GM21528 (cell line): ENCODE measurements around the gene ST6GALNAC3.

Experiments used
- ATAC-seq: cut with Tn5 transposase; IDR thresholded peaks from one replicate; pipeline ENCODE4 v1.9.1; 2021; ENCODE audit warnings: mild to moderate bottlenecking, moderate library complexity; ENCODE audit not compliant: unreplicated experiment, low FRiP score

The ST6GALNAC3 gene

DNA sequence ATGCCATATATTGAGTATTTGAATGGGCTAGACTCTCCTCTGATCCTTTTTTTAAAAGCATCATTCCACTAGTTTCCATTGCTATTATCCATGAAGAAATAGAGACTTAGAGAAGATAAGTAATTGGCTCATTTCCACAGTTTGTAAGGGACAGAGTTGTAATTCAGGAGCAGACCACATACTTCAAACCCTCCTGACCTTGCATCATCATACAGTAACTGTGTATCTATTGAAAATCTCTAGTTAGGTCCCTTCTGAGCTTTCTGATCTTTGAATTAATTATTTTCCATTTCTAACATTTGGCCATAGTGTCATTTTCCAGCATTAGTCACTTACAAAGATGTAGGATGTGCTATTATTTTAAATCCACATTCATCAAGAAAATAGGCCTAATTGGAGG lies 406.3 kb downstream of the ST6GALNAC3 start:
- no peak for ATAC-seq

DNA sequence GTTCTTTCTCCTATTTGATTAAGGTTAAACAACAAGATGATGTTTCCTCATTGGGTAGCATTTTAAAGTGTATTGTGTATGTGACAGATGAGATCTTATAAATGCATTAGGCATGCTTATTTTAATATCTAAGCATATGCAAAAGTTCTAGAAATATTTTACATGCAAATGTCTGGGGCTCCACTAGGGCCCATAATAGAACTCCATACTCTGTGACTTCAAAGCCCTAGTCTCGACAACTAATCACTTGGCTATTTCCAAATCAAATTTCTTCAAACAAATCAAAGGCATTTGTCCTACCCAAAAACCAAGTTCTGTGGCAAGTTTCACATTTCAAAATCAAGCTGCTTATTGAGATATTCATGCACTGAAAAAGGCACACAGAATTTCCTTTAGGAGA lies 407.1 kb downstream of the ST6GALNAC3 start:
- ATAC-seq, result no peak

DNA sequence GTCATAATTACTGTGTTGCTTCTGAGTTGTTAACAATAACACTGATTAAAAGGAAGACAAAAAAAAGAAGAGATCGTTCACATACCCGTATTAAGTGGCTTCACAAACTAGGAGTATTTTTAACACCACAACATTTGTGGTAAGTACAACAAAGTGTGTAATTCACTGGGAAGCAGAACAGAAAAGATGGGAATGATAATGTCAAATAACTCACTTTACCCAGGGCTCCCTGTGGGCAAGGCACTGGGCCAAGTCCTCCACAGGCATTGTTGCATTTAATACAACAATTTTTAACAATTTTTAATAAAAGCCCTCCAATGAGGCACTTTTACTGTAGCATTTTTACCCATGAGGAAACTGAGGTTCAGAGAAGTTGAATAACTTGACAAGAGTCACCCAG lies 407.7 kb downstream of the ST6GALNAC3 start:
- ATAC-seq, result no peak

DNA sequence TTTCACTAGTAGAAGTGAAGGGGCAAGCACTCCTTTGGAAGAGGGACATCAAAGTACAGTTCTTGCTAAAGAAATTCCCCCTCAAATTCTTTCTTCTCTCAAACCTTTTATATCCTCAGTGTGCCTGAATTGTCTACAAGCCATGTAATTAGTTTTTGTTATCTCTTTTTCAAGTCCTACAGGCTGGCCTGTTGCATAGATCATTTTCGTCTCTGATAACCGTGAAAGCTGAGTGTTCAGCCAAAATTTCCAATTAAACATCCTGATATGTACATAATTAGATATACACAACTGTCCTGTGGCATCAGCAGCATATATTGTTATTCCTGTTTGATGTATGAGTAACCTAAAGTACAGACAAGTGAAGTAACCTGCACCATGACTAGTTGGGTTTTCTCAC lies 417.2 kb downstream of the ST6GALNAC3 start:
- no peak for ATAC-seq

DNA sequence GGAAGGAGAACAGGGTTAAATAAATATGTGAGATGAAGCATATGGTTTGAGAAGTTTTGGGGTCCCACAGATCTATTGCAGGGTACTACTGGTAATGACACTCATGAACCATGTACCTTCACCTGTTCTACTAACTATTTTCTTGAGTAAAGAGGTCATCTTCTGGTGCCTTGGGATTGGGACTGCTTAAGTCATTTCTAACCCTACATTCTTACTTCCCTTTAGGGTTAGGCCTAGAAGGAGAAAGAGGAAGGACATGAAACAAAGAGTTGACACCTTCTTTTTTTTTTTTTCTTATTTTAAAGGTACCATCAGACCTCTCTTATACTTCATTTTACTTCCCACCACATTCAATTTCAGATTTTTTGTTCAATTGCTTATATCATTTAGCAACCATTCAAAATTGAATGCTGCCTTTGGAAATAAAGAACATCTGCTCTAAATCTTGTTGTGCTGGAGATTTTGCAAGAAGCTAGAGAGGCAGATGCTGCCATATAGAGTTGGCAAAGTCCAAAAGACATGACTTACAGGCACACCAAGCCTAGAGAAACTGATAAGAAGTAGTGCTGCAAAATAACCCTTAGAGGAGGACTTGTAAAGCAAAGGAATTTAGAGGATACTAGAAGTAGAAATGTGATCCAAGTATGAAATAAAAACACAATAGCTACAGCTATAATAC lies 418.3 kb downstream of the ST6GALNAC3 start:
- ATAC-seq, result no peak

DNA sequence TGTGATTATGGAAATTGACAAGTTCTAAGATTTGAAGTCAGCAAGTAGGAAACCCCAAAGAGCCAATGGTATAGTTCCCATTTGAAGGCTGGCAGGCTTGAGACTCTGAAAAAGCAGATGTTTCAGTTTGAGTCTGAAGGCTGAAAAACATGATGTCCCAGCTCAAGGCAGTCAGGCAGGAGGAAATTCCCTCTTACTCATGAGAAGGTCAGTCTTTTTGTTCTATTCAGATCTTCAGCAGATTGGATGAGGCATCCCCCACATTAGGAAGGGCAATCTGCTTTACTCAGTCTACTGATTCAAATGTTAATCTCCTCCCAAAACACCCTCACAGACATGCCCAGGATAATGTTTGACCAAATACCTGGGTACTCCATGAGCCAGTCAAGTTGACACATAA lies 420.3 kb downstream of the ST6GALNAC3 start:
- ATAC-seq, result no peak

DNA sequence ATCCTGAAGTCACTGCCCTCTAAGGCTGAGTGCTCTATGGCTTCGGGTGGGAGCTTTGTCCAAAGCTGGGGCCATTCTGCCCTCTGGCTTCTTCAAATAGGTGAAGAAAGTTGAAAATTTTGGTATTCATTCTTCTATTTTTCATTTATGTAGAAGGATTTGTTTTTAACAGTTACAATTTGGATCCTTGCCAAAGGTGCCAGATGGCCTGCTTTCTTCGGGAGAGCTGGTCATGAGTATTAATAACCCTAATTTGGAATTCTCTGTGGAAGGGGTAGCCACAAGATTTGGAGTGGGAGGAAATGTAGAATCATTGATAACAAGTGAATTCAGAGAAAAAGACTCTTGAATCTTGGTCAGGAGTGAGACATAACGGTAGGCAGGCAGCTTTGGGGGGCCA lies 422.3 kb downstream of the ST6GALNAC3 start:
- no peak for ATAC-seq

DNA sequence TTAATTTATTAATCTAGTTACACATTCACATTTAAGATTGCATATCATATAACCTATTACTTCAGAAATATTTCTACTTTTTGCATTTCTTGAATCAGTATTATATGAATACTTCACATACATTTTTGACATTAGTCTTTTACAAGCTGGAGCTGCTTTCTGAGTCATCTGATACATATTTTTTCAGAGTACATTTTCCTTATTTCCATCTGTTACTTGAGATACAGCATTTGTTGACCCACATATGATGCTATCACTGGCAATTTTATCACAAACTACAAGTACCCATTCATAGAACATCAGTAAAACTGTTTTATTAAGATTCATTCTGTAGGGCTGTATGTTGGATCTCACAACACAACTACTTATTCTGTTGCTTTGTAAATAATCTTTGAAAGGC lies 425.6 kb downstream of the ST6GALNAC3 start:
- ATAC-seq, result no peak

DNA sequence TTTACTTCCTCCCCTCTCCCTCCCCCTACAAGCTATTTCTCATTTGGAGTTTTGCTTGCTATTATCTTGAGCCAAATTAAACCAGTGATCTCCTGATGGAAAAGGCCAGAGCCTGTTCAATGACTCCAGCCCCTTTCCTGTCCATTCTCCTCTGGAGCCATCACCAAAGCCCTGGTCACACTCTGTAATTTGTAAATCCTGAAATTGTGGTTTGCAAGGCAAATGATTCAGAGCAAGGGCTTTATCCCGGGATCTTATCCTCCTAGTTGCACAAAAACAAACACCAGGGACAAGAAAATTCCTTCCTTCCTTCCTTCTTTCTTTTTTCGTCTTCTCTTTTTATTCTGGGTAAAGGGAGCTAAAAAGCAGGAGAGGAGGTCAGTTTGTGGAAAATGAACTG lies 426.6 kb downstream of the ST6GALNAC3 start:
- ATAC-seq, result no peak

DNA sequence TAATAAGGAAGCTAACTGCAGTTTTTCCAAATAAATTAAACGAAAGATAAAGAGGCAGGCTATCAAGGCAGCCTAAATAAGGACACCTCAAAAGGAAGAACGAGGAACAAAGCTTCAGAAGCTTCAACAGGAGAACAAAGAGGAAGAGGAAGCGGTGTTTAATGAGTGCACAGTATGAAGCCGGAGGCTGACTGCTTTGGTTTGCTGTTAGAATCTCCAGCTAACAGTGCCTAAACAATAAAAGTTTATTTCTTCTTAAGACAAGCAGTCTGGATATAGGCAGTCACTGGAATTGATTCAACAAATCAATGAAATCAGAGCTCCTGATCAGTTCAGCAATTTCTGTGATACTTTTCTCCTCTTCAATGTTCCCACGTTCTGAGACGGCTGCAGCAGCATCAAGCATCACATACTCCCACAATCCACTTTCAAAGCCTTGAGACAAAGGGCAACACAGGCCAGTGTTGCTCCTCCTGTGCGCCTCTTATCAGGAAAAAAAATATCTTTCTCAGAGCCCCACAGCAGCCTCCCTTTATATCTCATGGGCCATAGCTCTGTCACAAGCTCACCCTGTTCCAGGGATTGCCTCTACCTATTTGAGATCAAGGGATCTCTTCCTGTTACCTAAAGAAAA lies 427.2 kb downstream of the ST6GALNAC3 start:
- no peak for ATAC-seq

DNA sequence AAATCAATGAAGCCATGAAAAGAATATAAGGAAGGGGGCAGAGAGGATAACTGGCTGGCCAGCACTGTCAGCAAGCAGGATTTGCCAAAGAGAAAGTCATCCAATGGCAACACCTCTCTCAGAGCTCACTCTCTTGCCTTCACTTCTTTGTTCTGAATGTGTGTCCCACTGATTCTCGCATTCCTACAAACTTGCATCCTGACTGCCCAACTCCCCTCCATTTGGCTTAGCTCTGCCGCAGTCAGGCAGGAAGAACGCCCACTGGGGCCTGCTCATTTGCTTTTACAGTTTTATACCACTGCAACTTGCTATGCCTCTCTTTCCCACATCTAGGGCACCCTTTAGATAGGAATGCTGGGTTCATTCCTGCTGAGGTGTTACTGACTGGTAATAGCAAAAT lies 428.6 kb downstream of the ST6GALNAC3 start:
- no peak for ATAC-seq

DNA sequence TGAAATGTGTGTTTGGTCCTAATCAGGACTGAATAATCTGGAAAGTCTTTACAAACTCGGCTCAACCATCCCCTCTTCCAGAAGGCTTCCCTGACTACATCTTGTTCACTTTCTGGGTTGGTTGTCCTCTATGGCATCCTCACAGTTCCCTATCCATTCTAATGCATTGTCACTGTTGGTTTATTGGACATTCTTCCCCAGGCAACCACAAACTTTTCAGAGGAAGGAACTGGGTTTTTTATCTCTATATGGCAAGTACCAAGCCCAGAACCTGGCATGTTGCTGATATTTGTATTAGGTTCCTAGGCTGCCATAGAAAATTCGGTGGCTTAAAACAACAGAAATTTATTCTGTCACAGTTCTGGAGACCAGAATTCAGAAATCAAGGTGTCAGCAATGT lies 429.2 kb downstream of the ST6GALNAC3 start:
- ATAC-seq, result no peak

DNA sequence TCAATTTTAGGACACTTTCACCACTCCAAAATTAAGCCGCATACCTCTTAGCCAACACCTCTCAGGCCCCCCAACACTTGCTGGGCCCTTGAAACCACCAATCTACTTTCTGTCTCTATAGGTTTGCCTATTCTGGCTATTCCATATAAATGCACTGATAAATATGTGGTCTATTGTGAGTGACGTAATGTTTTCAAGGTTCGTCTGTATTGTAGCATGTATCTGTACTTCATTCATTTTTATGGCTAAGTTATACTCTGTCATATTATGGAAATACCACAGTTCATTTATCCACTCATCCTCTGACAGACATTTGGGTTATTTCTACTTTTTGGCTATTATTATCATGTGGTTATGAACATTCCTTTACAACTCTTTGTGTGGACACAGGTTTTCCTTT lies 432.8 kb downstream of the ST6GALNAC3 start:
- no peak for ATAC-seq

DNA sequence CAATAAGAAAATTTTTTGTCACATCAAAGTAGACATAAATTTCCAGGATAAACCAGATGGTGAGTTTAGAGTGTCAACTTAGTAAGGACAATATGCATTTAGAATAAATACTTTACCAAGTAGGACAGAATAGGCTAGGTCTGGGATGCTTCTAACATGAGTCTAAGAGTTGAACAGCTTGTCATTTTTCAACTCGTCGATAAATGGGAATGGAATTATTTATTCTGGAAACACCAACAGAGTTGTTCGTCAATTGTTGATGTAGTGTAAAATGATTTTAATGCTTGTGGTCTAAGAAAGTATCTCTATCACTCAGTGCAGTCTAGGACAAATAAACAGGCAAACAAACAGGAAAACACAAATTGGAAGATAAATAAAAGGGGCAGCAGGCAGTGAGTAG lies 434.3 kb downstream of the ST6GALNAC3 start:
- ATAC-seq, result no peak

DNA sequence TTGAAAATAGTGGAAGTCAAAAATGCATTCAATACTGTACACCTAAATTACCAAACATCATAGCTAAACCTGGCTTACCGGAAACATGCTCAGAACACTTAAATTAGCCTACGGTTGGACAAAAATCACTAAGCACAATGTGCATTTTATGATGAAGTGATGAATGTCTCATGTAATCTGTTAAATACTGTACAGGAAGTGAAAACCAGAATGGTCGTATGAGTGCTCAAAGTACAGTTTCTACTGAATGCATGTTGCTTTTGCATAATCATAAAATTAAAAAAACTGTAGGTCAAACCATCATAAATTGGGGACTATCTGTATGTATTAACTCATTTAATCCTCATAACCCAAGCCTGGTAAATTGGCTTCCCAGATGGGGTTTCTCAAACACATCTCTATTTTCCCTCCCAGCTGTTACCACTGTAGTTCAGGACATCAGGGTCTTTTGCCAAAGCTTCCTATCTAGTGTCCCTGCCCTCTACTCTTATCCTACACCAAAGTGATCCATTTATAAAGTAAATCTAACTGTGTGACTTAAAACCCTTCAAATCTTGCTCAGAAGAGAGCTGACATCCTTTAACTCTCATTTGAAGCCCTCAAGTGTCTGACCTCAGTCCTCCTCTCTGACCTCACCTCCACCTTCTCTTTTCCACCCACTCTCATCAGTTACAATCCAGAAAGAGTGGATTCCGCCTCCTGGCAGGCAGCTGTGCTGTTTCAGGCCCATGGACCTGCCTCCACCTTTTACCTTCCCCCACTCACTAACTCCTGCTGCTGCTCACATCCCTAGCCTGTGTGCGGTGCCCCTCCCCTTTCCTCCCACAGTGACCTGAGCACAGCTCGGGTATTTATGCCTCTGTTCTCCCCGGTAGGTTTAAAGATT lies 436.4 kb downstream of the ST6GALNAC3 start:
- no peak for ATAC-seq

DNA sequence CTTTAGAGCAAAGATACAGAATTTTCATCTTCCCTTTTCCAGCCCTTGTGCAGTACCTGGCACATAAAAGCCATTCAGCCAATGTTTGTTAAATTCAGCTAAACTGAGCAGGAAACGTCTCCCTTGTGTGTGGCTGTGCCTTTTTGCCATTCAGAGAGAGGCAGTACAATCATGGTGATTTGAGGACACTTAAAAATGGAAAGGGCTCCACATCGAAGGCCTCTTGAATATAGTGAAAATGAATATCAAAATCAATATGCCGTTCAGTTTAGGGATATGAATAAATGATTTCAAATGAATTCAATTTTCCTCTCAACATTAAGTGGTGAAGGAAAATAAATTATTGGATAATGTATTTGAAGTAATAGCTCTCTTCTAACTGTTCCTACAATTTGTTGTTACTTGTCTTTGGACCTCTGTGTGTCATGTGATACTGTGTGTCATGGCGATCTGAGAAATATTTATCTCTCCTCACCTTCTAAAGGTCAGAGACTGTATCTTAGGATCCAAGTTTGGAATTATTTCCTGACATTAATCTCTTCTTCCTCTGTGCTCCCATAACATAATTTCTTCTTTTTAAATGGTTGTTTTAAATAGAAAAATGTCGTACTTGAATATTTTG lies 437.1 kb downstream of the ST6GALNAC3 start:
- ATAC-seq, result no peak

DNA sequence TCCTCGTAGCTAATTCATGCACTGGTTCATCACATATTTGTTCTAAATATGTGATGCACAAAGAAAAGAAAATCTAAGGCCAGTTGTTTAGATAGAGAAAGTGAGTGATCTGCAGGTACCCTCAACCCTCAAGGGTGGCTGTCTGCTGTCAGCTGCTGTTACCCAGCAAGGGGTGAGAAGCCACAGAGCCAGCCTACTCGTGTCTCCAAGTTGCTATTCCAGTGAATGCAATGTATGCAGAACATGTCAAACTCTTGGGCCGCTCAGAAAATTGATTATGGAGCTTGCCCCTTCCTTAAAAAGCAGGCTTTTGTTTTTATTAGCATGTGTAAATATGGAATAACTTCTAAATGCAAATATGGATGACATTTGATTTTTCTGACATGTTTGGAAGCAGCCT lies 456.4 kb downstream of the ST6GALNAC3 start:
- no peak for ATAC-seq

DNA sequence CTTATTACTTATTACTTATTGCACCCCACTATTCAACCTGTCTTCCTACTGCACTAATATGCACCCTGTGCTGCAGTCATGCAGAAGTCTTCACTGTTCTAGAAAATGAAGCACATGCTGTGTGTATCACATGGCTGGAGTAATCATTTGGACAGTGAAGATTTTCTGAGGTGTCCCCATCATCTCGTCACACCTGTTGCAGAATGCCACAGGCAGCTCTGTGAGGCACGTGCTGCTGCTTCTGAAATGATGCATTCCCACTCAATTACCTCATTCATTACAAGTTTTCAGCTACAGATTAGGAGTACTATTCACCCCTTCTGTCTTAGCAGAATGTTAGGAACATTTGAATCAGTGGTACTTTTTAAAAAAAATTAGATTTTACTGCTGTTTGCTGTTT lies 467.1 kb downstream of the ST6GALNAC3 start:
- no peak for ATAC-seq

DNA sequence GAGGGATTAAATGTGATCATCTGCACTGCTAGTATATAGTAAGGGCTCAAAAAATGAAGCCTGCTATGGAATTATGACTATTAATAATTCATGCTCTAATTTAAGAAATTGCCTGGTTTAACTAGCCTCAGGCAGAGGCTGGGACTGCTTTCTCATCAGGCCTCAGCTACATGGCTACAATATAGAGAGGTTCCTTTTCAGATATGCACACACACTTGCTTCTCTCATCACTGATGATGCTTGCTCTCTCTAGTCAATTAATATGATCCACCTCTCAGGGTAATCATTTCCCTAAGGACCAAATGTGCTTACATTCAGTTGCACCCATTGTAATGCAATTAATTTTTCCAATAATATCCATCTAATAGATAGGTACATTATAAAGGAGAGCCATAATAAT lies 467.8 kb downstream of the ST6GALNAC3 start:
- no peak for ATAC-seq

DNA sequence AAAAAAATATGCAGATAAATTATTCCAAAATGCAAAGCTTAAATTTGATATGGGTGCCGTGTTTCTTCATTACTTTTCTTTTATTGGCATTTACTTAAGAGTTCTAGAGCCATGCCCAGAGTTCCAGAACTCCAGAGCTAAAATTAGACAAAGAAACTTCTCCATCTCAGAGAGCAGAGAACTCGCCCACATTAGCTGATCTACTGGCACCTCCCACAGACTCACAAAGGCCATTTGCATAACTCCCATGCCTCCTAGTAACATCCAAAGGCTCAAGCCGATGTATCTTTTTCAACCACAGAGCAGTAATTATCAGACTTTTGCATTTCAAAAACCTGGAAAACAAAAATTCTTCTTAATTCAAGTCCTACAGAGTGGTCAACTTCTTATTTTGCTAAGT lies 468.9 kb downstream of the ST6GALNAC3 start:
- ATAC-seq, result no peak

DNA sequence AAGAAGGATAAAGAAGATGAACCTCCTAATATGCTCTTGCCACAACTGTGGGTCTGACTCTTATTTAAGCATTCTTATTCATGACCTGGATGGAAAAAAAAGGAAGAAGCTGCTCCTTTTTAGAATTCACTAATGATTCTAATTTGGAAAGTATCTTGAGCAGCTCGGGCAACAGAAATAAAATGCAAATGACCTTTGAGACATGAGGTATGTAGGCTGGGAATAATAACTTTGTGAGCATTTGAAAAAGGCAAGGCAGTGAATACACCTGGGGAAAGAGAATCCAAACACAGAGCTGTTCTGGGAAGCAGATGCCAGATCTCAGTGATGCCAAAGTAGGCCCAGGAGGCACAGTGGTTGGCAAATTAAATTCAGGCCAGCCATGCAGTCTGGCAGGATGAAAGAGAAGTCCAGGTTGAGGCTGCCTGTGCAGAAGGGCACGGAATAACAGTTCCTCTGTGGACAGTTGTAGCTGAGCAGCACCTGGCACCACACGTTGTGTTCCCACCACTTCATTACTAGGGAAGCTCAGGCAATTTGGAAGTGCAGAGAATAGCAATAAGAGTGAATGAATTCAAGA lies 471.9 kb downstream of the ST6GALNAC3 start:
- no peak for ATAC-seq
